CD14-positive monocyte (primary cell): Measurements from ENCODE around the gene WDFY3. TPM values are rescaled to one million over a fixed set of nuclear protein-coding genes. Genes with fewer than 3 reads are reported as not detected.

Source experiments
- DNase-seq, 3 donors: peaks; one replicate each; pipeline ENCODE4 v3.0.0-alpha.2; 2011 to 2022
- H2AFZ ChIP-seq: 2 replicates; pipeline ENCODE4 v1.6.0; 2012; ENCODE audit warnings: mild to moderate bottlenecking, low read depth, low read length, inconsistent platforms; ENCODE audit not compliant: insufficient read depth, poor library complexity, severe bottlenecking
- H3K27ac ChIP-seq, 2 donors: 1 replicate in 1 of 2; 2 replicates in 1 of 2; pipeline ENCODE4 v1.5.1; 2012 to 2013; ENCODE audit warnings: low read length in 2 of 2, control low read depth in 1 of 2, inconsistent platforms in 1 of 2, low read depth in 1 of 2, mild to moderate bottlenecking in 1 of 2
- H3K27me3 ChIP-seq, 2 donors: one replicate each; pipeline versions ENCODE4 v1.6.0 to v1.6.1; 2011 to 2013; ENCODE audit warnings: low read length in 2 of 2; ENCODE audit not compliant: control insufficient read depth in 2 of 2, insufficient read depth in 2 of 2
- H3K36me3 ChIP-seq, 2 donors: replicated peaks in 1 of 2; 1 replicate in 1 of 2; 2 replicates in 1 of 2; pipeline versions ENCODE4 v1.5.1 to v1.6.1; 2012 to 2013; ENCODE audit warnings: low read length in 2 of 2, control low read depth in 1 of 2, inconsistent platforms in 1 of 2, mild to moderate bottlenecking in 1 of 2; ENCODE audit not compliant: insufficient read depth in 2 of 2, control insufficient read depth in 1 of 2
- H3K4me1 ChIP-seq, 2 donors: 1 replicate in 1 of 2; 2 replicates in 1 of 2; pipeline versions ENCODE4 v1.5.1 to v1.6.1; 2012 to 2013; ENCODE audit warnings: low read length in 2 of 2, control low read depth in 1 of 2, inconsistent platforms in 1 of 2, mild to moderate bottlenecking in 1 of 2, moderate library complexity in 1 of 2; ENCODE audit not compliant: insufficient read depth in 2 of 2, control insufficient read depth in 1 of 2
- H3K4me2 ChIP-seq: replicated peaks from 2 replicates; pipeline ENCODE3; 2012; ENCODE audit warnings: low read length, moderate library complexity, mild to moderate bottlenecking; ENCODE audit not compliant: poor library complexity, severe bottlenecking; ENCODE audit errors: extremely low read depth
- H3K4me3 ChIP-seq, 3 experiments: fragments of 200-600 bp in 1 of 3; sonication (generic) in 1 of 3; replicated peaks in 1 of 3; 1 replicate in 2 of 3; 2 replicates in 1 of 3; pipeline ENCODE4 v1.5.1; 2011 to 2013; ENCODE audit warnings: low read length in 3 of 3, mild to moderate bottlenecking in 3 of 3, control low read depth in 2 of 3, low read depth in 2 of 3, inconsistent platforms in 1 of 3, moderate library complexity in 1 of 3
- H3K79me2 ChIP-seq: 2 replicates; pipeline ENCODE4 v1.6.0; 2012; ENCODE audit warnings: mild to moderate bottlenecking, control low read depth, inconsistent platforms, low read length, moderate library complexity; ENCODE audit not compliant: insufficient read depth
- H3K9ac ChIP-seq: 2 replicates; pipeline ENCODE4 v1.6.0; 2017; ENCODE audit warnings: low read length, mild to moderate bottlenecking; ENCODE audit not compliant: insufficient read depth, poor library complexity, severe bottlenecking
- H3K9me3 ChIP-seq, 2 donors: replicated peaks in 1 of 2; 1 replicate in 1 of 2; 2 replicates in 1 of 2; pipeline versions ENCODE4 v1.5.1 to v1.6.1; 2012 to 2013; ENCODE audit warnings: low read length in 2 of 2, control low read depth in 1 of 2; ENCODE audit not compliant: control insufficient read depth in 1 of 2, insufficient read depth in 1 of 2
- H4K20me1 ChIP-seq: 2 replicates; pipeline ENCODE4 v1.6.0; 2012; ENCODE audit warnings: mild to moderate bottlenecking, low read length, control low read depth, moderate library complexity; ENCODE audit not compliant: insufficient read depth
- H3K27ac Mint-ChIP-seq, 7 donors: one replicate each; pipeline ENCODE4 v1.8.0; 2020; ENCODE audit warnings: mild to moderate bottlenecking in 7 of 7, mixed read lengths in 7 of 7, moderate library complexity in 6 of 7, inconsistent platforms in 2 of 7
- H3K27me3 Mint-ChIP-seq, 3 donors: one replicate each; pipeline ENCODE4 v1.8.0; 2021 to 2022; ENCODE audit warnings: low read depth in 3 of 3, mild to moderate bottlenecking in 3 of 3, mixed read lengths in 3 of 3, moderate library complexity in 3 of 3, inconsistent platforms in 1 of 3
- H3K36me3 Mint-ChIP-seq, 2 donors: one replicate each; pipeline ENCODE4 v1.8.0; 2020; ENCODE audit warnings: mixed read lengths in 2 of 2, inconsistent platforms in 1 of 2, mild to moderate bottlenecking in 1 of 2
- H3K4me1 Mint-ChIP-seq: one replicate; pipeline ENCODE4 v1.8.0; 2020; ENCODE audit warnings: mild to moderate bottlenecking, mixed read lengths
- H3K4me3 Mint-ChIP-seq, 2 donors: one replicate each; pipeline ENCODE4 v1.8.0; 2020; ENCODE audit warnings: mild to moderate bottlenecking in 2 of 2, mixed read lengths in 2 of 2, moderate library complexity in 1 of 2
- H3K9me3 Mint-ChIP-seq, 7 donors: one replicate each; pipeline ENCODE4 v1.8.0; 2020 to 2022; ENCODE audit warnings: mixed read lengths in 7 of 7, mild to moderate bottlenecking in 6 of 7, moderate library complexity in 6 of 7, inconsistent platforms in 2 of 7
- WGBS: methylation state at CpG from one replicate; pipeline ENCODE4 v1.1.5; 2013; ENCODE audit warnings: missing lambda C conversion rate; ENCODE audit not compliant: insufficient coverage; 5-methylcytosine and 5-hydroxymethylcytosine counted together
- intact Hi-C, 2 donors: fragments of 100-400 bp; cut with micrococcal nuclease; formaldehyde crosslinking; loops; one replicate each; pipeline versions ENCODE4 v1.15.0 to v1.15.1; 2023
- polyA plus RNA-seq, 3 donors: library from polyadenylated mRNA; depleted of rRNA in 1 of 3; unstranded in 2 of 3; stranded (reverse) in 1 of 3; fragments of 300-500 nt in 2 of 3; fragments of >200 nt in 1 of 3; fragmentation: Illumina TruSeq in 2 of 3; gene quantifications; 1 replicate in 2 of 3; 2 replicates in 1 of 3; pipeline ENCODE4 v1.2.3, GENCODE V29; 2012 to 2021
- TF ChIP-seq, protein P1 (sequence below): fragments of 200-600 bp; IDR thresholded peaks from one replicate; pipeline ENCODE4 v1.8.0; 2022; ENCODE audit warnings: antibody characterized with exemption, mild to moderate bottlenecking

Gene WDFY3
- polyA plus RNA-seq, 3 donors: 5.6 to 35.5 (median 5.9) TPM

GRCh38 chr4:84786478-84786877 lies 180.0 kb downstream of the WDFY3 start:
- Histone ChIP-seq H2AFZ (no peak overlapping the region), H3K9ac (no peak overlapping the region), H3K4me1 (no peaks in the 10 kb centered on the region), H3K27ac (no peak overlapping the region), H3K36me3 (peaks cover 91 to 98% of the 10 kb centered on the region in 2 donors), H3K4me2 (no peak overlapping the region), H3K9me3 (no peaks in the 10 kb centered on the region), H3K27me3 (no peaks in the 10 kb centered on the region), H4K20me1 (peaks cover 1% of the 10 kb centered on the region), H3K4me3 (no peak overlapping the region), H3K79me2 (no peaks in the 10 kb centered on the region)
- H3K27me3 Mint-ChIP-seq: no peaks in the 10 kb centered on the region
- peaks cover 59 to 64% of the 10 kb centered on the region in 2 donors for H3K36me3 Mint-ChIP-seq
- no peak overlapping the region for H3K4me3 Mint-ChIP-seq
- intact Hi-C loops: no loop called here
- TF ChIP-seq, protein P1, sequence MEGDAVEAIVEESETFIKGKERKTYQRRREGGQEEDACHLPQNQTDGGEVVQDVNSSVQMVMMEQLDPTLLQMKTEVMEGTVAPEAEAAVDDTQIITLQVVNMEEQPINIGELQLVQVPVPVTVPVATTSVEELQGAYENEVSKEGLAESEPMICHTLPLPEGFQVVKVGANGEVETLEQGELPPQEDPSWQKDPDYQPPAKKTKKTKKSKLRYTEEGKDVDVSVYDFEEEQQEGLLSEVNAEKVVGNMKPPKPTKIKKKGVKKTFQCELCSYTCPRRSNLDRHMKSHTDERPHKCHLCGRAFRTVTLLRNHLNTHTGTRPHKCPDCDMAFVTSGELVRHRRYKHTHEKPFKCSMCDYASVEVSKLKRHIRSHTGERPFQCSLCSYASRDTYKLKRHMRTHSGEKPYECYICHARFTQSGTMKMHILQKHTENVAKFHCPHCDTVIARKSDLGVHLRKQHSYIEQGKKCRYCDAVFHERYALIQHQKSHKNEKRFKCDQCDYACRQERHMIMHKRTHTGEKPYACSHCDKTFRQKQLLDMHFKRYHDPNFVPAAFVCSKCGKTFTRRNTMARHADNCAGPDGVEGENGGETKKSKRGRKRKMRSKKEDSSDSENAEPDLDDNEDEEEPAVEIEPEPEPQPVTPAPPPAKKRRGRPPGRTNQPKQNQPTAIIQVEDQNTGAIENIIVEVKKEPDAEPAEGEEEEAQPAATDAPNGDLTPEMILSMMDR: no peak
- DNase-seq: no peak
- H3K9me3 Mint-ChIP-seq: peaks cover 0 to 2% (median 0%) of the 10 kb centered on the region in 7 donors
- WGBS: no CpG with 5 or more reads among the region's 1 CpG
- H3K27ac Mint-ChIP-seq: no peak overlapping the region
- no peaks in the 10 kb centered on the region for H3K4me1 Mint-ChIP-seq

- H4K20me1 ChIP-seq: peaks cover 4% of the 10 kb centered on the region
- peaks cover 93 to 98% of the 10 kb centered on the region in 2 donors for H3K36me3 ChIP-seq
- H3K79me2 ChIP-seq: no peaks in the 10 kb centered on the region
- no peak overlapping the region for H2AFZ ChIP-seq
- Mint-ChIP-seq H3K4me3 (no peak overlapping the region), H3K4me1 (no peaks in the 10 kb centered on the region), H3K27me3 (no peaks in the 10 kb centered on the region), H3K9me3 (peaks cover 0 to 2% (median 0%) of the 10 kb centered on the region in 7 donors), H3K36me3 (peaks cover 53 to 61% of the 10 kb centered on the region in 2 donors), H3K27ac (no peak overlapping the region)
- no peaks in the 10 kb centered on the region for H3K27me3 ChIP-seq
- H3K4me1 ChIP-seq: no peaks in the 10 kb centered on the region
- DNase-seq: no peak
- H3K27ac ChIP-seq: no peak overlapping the region
- intact Hi-C loops: no loop called here
- WGBS: 100% methylated on average over 3 of the region's 4 CpGs
- H3K4me2 ChIP-seq: no peak overlapping the region
- no peaks in the 10 kb centered on the region for H3K9me3 ChIP-seq
- H3K4me3 ChIP-seq: no peak overlapping the region
- H3K9ac ChIP-seq: no peak overlapping the region
- TF ChIP-seq, protein P1: no peak
Measured at GRCh38 chr4:84782517-84782916, 184.0 kb downstream of the WDFY3 start.
